Activated CD8-positive, alpha-beta memory T cell treated with anti-CD3 and anti-CD28 coated beads for 24 hours (primary cell): Measurements from ENCODE around the gene APOBEC3G.
A peak's percentile ranks its signal among the peaks of the same experiment; 100 is the strongest.

ENCODE experiments used
- DNase-seq: peaks from one replicate; pipeline ENCODE4 v3.0.0-alpha.2; 2020

The APOBEC3G gene

GRCh38 chr22:39128508-39128907, 51.4 kb downstream of the APOBEC3G start:
- DNase-seq, result no peak

DNA sequence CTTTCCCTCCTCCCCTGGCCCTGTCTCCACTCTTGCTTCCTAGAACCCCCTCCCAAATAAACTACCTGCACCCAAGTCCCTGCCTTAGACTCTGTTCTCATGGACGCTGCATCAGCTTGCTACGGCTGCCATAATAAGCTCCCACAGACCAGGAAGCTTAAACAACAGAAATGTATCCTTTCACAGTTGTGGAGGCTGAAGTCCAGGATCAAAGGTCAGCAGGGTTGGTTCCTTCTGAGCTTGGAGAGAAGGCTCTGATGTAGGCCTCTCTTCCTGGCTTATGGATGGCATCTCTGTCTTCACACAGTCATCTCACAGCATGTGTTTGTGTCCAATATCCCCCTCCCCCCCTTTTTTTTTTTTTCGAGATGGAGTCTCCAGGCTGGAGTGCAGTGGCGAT, 52.0 kb downstream of the APOBEC3G start:
- DNase-seq, result no peak

GRCh38 chr22:39129746-39130145, 52.7 kb downstream of the APOBEC3G start:
- DNase-seq, result no peak

- no peak for DNase-seq
Measured at GRCh38 chr22:39130152-39130704, 53.2 kb downstream of the APOBEC3G start.

DNA sequence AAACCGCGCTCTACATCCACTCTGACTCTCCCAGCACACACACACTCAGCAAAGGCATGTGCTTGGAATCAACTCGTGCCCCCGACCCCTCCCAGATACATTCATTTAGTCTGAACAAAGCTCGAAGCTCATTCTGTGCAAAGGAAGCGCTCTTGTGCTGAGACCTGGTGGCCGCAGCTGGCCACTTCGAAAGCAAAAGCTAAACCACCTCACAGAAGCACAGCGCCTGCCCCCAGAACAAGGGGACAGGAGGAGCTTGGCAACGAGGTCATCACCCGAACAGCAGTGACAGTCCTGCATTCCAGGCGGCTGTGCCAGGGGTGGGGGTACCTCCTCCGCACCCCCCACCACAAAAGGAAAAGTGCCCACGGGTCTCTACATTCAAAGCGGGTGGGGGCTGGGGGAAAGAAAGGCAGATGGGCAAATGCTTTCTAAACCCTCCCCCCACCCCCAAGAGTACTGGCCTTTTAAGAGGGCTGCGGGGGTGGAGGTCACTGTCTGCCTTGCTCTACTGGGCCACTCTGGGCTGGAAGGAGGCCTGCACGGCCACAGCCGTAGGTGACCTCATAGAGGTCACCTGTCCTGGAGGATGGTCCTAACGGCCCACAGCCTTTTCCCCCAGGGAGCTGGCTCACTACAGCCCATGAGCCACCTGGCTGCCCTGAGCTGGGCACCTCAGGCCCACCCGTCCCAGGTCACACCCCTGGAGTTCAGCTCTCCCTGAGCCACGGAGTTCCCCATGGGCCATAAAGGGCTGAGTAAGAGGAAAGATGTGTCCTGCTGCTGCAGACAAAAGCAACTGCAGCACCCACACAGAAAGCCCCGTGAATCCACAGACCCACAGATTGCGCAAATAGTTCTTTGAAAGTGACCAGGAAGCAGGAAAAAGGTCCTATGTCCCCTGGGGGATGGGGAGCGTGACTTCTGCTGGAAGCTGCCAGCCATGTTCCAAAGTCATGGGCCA, 54.1 kb downstream of the APOBEC3G start:
- no peak for DNase-seq

GRCh38 chr22:39132281-39132680, 55.2 kb downstream of the APOBEC3G start:
- DNase-seq, result no peak

GRCh38 chr22:39132871-39133524, 55.9 kb downstream of the APOBEC3G start:
- DNase-seq, result no peak

DNA sequence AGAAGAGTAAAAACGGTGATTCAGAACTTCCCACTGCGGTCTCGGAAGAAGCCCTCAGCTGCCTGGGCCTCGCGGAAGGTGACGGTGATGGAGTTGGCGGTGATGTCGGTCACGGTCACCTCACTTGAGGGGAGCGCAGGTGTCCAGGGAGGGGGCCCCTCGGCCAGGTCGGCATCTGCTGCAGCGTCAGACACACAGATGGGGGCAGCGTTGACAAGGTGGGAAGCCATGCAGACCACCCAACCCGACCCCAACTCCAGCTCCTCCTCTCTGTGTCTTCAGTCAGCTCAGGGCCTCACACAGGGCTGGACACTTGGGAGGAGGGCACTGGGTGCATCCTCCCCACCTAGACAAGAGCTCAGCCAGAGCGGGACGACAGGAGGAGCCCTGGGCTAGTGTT, 56.8 kb downstream of the APOBEC3G start:
- no peak for DNase-seq

DNA sequence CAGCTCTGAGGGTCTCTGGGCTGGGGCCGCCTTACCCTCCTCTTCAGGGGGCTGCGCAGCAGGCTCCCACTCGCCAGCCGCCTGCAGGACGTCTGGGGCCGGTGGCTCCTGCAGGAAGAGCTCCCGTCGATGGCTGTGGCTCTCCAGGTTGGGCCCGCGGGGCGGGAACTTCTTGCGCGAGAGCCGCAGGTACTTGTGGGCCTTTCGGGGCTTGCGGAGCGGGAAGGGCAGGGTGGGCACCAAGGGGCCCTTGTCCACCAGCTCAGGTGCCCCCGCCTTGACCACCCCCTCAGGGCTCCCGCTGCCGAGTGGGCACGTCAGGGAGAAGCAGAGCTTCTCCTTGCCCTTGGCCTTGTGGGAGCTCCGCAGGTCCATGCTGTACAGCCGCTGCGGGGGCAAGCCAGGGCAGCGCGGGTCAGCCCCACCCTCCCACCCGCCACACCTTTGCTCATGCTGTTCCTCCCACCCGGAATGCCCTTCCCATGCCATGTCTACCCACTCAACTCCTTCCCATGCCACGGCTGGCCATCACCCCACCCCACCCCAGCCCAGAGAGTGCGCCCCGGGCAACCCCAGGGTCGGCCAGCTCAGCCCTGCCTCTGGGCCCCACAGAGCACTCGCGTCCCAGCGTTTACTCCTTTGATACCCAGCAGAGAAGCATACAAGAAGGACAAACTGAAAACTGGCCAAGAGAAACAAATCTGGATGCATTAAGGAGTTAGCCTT, 57.5 kb downstream of the APOBEC3G start:
- no peak for DNase-seq

DNA sequence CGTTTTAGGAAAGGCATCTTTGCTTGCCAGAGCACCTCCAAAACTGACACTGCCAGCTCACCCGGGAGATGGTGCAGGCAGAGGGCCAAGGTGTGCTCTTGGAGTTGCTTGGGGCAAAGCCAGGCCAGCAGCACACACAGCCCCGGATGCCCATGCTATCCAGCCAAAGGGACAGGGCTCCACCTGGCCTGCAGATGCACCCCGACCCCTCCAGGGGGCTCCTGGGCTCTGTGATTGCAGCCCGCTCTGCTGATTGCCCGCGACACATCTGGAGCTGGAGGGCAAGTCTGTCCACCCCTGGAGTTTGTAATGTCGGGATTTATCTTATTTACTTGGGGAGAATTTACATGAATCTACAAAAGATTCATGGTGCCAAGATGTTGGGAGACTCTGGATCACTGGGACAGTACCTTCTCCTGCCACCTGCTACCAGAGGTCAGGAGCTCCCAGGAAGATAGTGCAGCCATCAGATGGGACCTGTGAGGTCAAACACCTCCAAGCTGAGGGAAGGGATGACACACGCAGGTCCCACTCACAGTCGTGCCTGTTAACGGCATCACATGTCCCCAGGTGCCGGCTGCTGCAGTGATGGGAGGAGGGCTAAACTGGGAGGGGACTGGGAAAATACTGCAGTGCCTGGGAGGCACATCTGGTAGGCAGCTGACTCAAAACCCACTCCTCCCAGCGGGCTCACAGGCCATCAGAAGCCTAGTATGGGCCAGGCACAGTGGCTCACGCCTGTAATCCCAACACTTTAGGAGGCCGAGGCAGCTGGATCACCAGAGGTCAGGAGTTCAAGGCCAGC, 58.2 kb downstream of the APOBEC3G start:
- peak; percentile 73 for DNase-seq

GRCh38 chr22:39136317-39136716, 59.2 kb downstream of the APOBEC3G start:
- no peak for DNase-seq
